Lower lobe of right lung (tissue), 2 donors: ENCODE data around the gene ST14. TPM values are rescaled to one million over a fixed set of nuclear protein-coding genes. Genes with fewer than 3 reads are reported as not detected.
A peak's percentile ranks its signal among the peaks of the same experiment; 100 is the strongest.

Source experiments
- ATAC-seq, 2 donors: fragments of 200-7000 bp; cut with Tn5 transposase; one replicate each; pipeline ENCODE4 v1.9.1; 2020 to 2022; ENCODE audit warnings: mild to moderate bottlenecking in 2 of 2, moderate library complexity in 2 of 2
- DNase-seq: peaks from one replicate; pipeline ENCODE4 v3.0.0-alpha.2; 2020
- H3K27ac ChIP-seq: fragments of 200-600 bp; one replicate; pipeline ENCODE4 v1.8.0; 2022
- H3K27me3 ChIP-seq: fragments of 200-600 bp; one replicate; pipeline ENCODE4 v1.8.0; 2022; ENCODE audit warnings: low read depth
- H3K36me3 ChIP-seq: fragments of 200-600 bp; one replicate; pipeline ENCODE4 v1.8.0; 2022; ENCODE audit warnings: mild to moderate bottlenecking
- H3K4me1 ChIP-seq: fragments of 200-600 bp; one replicate; pipeline ENCODE4 v1.8.0; 2022
- H3K4me3 ChIP-seq: fragments of 200-600 bp; one replicate; pipeline ENCODE4 v1.8.0; 2022; ENCODE audit warnings: mild to moderate bottlenecking
- H3K9me3 ChIP-seq: fragments of 200-600 bp; one replicate; pipeline ENCODE4 v1.8.0; 2022
- intact Hi-C: fragments of 100-400 bp; cut with DNase I; formaldehyde crosslinking; loops from one replicate; pipeline ENCODE4 v1.11.0; 2022
- total RNA-seq: library from RNA; stranded (reverse); fragmentation: NEBNext Ultra II Directional; extraction: Animal tissue kit (Norgen Biotek cat#: 25700); gene quantifications from one replicate; pipeline ENCODE4 v1.2.1, GENCODE V29; 2021
- TF ChIP-seq, protein P1 (sequence below): fragments of 200-600 bp; IDR thresholded peaks from one replicate; pipeline ENCODE4 v1.8.0; 2022; ENCODE audit warnings: antibody characterized with exemption, mild to moderate bottlenecking
- donor health status: DM: no; HTN: yes; CAD: no; lungs with severe emphysema.

ST14 gene
- total RNA-seq, 1 donor from 2014 or later: 61.1 TPM

DNA sequence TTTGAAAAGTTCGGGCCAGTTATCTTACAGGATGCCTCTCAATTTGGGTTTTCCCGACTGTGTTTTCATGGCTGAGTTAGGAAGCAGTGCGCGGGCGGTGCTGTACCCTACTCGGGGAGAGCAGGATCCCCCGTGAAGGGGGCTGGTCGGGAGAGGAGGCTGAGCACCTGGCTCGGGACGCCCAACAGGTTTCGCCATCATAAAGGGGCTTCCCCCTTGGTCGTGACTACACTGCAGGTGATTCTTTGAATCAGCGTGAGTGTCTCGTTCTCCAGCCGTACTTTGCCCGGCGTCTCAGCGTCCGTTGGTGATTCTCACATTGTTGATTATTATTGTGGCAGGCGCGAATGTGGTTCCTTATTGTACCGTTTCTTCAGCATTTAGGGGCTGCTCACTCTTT, 46.6 kb downstream of the ST14 start:
- H3K9me3 ChIP-seq: no peaks in the 10 kb centered on the region

DNA sequence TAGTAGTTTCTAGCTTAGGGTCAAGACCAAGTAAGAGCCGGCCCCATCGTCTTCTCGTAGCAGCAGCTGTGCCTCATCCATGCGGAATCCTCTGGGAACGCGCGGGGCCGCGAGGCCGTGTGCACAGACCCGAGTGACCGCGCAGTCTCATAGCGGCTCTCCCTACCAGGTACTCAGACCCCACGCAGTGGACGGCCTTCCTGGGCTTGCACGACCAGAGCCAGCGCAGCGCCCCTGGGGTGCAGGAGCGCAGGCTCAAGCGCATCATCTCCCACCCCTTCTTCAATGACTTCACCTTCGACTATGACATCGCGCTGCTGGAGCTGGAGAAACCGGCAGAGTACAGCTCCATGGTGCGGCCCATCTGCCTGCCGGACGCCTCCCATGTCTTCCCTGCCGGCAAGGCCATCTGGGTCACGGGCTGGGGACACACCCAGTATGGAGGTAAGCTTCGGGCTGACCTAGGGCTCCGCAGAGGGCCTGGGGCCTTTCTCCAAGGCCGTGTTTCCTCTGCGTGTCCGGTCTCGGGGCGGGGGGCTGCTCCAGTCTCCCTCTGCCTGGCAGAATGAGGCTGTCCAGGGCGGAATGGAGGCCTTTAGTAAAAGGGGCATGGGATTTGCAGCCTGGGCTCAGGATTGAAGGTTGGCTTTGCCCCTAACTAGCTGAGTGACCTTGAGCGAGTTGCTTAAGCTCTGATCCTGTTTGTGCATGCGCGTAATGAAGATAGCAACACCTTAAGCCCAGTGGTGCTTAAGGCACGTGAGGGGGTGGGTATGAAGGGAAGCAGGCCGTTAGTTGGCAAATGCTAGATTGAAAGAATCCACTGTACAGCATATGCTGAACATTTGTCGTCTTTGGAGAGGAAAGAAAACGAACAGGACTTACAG, 48.9 kb downstream of the ST14 start:
- TF ChIP-seq, protein P1, sequence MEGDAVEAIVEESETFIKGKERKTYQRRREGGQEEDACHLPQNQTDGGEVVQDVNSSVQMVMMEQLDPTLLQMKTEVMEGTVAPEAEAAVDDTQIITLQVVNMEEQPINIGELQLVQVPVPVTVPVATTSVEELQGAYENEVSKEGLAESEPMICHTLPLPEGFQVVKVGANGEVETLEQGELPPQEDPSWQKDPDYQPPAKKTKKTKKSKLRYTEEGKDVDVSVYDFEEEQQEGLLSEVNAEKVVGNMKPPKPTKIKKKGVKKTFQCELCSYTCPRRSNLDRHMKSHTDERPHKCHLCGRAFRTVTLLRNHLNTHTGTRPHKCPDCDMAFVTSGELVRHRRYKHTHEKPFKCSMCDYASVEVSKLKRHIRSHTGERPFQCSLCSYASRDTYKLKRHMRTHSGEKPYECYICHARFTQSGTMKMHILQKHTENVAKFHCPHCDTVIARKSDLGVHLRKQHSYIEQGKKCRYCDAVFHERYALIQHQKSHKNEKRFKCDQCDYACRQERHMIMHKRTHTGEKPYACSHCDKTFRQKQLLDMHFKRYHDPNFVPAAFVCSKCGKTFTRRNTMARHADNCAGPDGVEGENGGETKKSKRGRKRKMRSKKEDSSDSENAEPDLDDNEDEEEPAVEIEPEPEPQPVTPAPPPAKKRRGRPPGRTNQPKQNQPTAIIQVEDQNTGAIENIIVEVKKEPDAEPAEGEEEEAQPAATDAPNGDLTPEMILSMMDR: no peak
- DNase-seq: peak; percentile 41
- Histone ChIP-seq H3K9me3 (no peaks in the 10 kb centered on the region), H3K27ac (no peak overlapping the region), H3K4me3 (no peak overlapping the region), H3K4me1 (peaks cover 9% of the 10 kb centered on the region), H3K36me3 (peaks cover 19% of the 10 kb centered on the region), H3K27me3 (no peaks in the 10 kb centered on the region)
- no peak for ATAC-seq
- intact Hi-C loops: no loop called here

More for the DNA sequence above, 46.6 kb downstream of the ST14 start:
- intact Hi-C loops: no loop called here
- H3K27me3 ChIP-seq: no peaks in the 10 kb centered on the region
- peaks cover 25% of the 10 kb centered on the region for H3K36me3 ChIP-seq
- DNase-seq (peak; percentile 29), ATAC-seq (no peak)
- H3K27ac ChIP-seq: no peak overlapping the region
- H3K4me1 ChIP-seq: no peaks in the 10 kb centered on the region
- no peak overlapping the region for H3K4me3 ChIP-seq
- TF ChIP-seq, protein P1: no peak

DNA sequence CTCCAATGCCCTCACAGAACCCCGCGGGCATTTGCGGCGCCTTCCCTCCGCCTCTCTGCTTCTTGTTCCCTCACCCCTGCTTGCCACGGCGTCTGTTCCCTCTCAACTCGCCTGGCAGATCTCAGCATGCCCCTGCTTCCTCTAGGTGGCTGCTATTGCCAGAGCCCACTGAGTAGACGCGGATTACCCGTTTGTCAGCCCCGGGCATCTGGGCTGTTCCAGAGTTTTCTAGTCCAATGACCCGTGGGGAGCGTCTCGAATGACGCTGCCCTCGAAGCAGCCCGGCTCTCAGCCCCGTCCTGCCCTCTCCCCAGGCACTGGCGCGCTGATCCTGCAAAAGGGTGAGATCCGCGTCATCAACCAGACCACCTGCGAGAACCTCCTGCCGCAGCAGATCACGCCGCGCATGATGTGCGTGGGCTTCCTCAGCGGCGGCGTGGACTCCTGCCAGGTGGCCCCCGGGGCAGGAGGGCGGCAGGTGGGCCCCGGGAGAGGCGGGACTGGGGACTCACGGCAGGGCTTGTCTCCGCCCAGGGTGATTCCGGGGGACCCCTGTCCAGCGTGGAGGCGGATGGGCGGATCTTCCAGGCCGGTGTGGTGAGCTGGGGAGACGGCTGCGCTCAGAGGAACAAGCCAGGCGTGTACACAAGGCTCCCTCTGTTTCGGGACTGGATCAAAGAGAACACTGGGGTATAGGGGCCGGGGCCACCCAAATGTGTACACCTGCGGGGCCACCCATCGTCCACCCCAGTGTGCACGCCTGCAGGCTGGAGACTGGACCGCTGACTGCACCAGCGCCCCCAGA, 49.7 kb downstream of the ST14 start:
- Histone ChIP-seq H3K9me3 (no peaks in the 10 kb centered on the region), H3K4me3 (no peak overlapping the region), H3K36me3 (peaks cover 19% of the 10 kb centered on the region), H3K27ac (no peak overlapping the region), H3K4me1 (peaks cover 9% of the 10 kb centered on the region), H3K27me3 (no peaks in the 10 kb centered on the region)
- DNase-seq: peak; percentile 37
- intact Hi-C loops: no loop called here
- ATAC-seq: no peak
- TF ChIP-seq, protein P1: no peak

DNA sequence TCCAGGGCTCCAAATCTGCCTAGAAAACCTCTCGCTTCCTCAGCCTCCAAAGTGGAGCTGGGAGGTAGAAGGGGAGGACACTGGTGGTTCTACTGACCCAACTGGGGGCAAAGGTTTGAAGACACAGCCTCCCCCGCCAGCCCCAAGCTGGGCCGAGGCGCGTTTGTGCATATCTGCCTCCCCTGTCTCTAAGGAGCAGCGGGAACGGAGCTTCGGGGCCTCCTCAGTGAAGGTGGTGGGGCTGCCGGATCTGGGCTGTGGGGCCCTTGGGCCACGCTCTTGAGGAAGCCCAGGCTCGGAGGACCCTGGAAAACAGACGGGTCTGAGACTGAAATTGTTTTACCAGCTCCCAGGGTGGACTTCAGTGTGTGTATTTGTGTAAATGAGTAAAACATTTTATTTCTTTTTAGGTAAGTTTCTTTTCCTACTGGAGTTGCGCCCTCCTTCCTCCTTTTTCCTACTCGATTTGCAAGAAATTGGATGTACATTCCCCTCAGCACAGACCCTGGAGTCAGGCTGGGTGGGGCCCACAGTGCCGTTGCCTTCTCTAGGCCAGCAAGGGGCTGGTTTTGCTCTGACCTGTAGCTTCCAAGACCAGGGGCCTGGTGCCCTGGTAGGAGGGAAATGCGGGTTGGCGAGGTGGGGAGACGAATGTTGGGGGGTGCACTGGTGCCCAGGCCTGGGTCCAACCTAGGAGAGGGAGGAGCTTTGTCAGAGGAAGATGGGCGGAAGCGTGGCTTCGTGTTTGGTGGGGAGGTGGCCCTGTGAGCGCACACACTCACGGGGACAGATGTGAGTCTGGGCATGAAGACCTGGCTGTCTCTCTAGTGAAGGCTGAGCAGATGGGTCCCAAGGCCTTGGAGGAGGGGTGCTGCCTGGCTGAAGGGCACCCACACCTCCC, 50.6 kb downstream of the ST14 start:
- Histone ChIP-seq H3K9me3 (no peaks in the 10 kb centered on the region), H3K36me3 (peaks cover 19% of the 10 kb centered on the region), H3K4me1 (peaks cover 9% of the 10 kb centered on the region), H3K27ac (no peak overlapping the region), H3K4me3 (no peak overlapping the region), H3K27me3 (no peaks in the 10 kb centered on the region)
- ATAC-seq: no peak
- intact Hi-C loops: no loop called here
- peak; percentile 39 for DNase-seq
- TF ChIP-seq, protein P1: no peak

DNA sequence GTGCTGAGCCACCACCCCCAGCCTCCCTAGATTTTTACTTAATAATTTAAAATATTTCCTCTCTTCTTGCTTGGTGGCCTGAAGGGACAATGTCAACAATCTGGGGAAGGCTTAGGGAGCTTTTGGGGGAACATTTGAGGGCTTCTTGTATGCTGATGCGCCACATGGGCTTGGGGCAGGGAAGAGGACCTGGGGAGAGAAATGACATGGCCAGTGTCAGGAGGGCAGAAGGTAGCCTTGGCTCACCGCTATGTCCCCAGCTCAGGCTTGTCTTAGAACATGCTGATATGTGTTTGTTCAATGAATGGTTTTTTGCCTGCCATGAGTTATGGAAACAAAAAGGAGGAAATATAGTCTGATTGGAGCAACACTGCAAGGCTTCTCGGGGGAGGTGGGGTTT, 51.6 kb downstream of the ST14 start:
- no peak for DNase-seq
- H3K4me1 ChIP-seq: peaks cover 9% of the 10 kb centered on the region
- intact Hi-C loops: no loop called here

More for the DNA sequence above, 51.6 kb downstream of the ST14 start:
- Histone ChIP-seq H3K9me3 (no peaks in the 10 kb centered on the region), H3K27ac (no peak overlapping the region), H3K36me3 (peaks cover 19% of the 10 kb centered on the region), H3K27me3 (no peaks in the 10 kb centered on the region), H3K4me3 (no peak overlapping the region)
- ATAC-seq: no peak
- TF ChIP-seq, protein P1: no peak
